Measurements from ENCODE around the gene KSR2. TPM values are rescaled to one million over a fixed set of nuclear protein-coding genes. Genes with fewer than 3 reads are reported as not detected.

Gene KSR2
- total RNA-seq, 1 donor from 2014 or later, result not detected

- DNase-seq (ENCODE audit: missing footprints) (no peak), ATAC-seq (no peak)
- intact Hi-C loops (cut with DNase I), result no loop called here
Observed at GRCh38 chr12:117481470-117481869, 487.3 kb downstream of the KSR2 start.

- DNase-seq (ENCODE audit: missing footprints) (no peak), ATAC-seq (no peak)
- intact Hi-C loops (cut with DNase I), result no loop called here
Observed at GRCh38 chr12:117476341-117476740, 492.4 kb downstream of the KSR2 start.

DNA sequence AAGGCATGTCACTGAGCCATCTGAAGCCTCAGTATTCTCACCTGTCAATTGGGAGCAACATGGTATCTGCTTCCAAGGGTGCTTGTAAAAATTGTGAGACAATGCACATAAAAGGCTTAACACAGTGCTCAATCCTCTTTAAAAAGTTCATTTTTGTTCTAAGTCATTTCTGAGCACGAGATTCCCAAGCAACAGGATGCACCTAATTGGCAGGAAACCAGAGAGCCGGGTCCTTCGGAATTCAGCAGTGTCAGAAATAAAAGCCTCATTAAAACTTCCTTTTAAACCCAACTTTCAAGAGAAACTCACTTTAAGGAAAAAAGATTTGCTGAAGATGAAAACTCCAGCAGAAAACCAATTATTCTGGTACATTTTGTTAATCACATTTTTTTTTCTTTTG is 494.9 kb downstream of the KSR2 start:
- no peak for ATAC-seq
- intact Hi-C loops (cut with DNase I), result no loop called here
- no peak for DNase-seq (ENCODE audit: missing footprints)

DNA sequence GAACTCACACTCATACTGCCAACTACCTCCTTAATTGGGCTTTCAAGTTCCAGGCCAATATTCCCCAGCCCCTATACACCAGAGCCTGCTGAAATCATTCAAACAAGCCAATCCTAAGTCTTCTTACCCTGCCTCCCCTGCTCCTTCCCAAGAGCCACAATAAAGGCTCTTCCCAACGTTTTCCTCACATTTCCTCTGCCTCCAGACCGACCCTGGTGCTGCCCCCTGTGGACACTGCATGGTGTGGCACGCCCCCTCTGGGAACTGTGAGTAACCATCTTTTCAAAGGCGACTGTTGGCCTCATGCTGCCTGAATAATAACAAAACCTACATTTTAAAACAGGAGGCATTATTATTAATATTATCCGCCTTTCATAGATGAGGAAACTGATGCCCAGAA is 495.8 kb downstream of the KSR2 start:
- intact Hi-C loops (cut with DNase I), result no loop called here
- DNase-seq (ENCODE audit: missing footprints), result no peak
- ATAC-seq, result no peak

GRCh38 chr12:117470804-117471203 is 498.0 kb downstream of the KSR2 start:
- no peak for DNase-seq (ENCODE audit: missing footprints)
- intact Hi-C loops (cut with DNase I), result no loop called here
- ATAC-seq, result no peak

DNA sequence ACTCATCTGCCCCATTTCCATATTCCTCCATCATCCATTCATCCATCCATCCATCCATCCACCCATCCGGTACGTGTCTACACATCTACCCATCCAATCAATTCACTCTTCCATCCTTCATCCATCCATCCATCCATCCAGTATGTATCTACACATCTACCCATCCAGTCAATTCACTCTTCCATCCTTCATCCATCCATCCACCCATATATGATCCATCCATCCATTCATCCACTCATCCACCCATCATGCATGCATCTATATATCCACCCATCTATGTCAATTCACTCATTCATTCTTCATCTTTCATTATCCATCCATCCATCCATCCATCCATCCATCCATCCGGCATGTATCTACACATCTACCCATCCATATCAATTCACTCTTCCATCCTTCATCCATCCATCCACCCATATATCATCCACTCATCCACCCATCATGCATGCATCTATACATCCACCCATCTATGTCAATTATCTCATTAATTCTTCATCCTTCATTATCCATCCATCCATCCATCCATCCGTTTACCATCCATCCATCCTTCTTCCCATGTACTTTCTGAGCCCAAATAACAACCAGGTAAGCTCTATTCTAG is 498.8 kb downstream of the KSR2 start:
- ATAC-seq (no peak), DNase-seq (ENCODE audit: missing footprints) (no peak)
- intact Hi-C loops (cut with DNase I), result no loop called here

DNA sequence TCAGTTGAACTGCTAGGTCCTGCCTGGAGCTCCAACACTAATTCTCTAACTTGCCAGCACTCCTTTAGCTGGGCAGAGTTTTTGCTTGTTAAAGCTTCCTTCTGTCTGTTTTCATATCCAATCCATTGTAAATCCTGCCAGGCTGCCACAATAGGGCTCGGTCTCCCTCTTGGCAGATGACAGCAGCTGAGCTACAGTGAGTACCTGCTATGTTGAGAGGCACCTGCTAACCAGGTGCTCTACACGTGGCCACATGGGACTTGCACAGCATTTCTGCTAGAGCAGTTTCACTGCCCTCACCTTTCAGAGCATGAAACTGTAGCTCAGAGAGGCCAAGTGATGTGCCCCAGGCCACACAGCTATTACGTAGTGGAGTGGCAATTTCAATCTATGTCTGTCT is 500.8 kb downstream of the KSR2 start:
- ATAC-seq, result no peak

GRCh38 chr12:117467588-117467987 is 501.2 kb downstream of the KSR2 start:
- intact Hi-C loops (cut with DNase I), result no loop called here
- DNase-seq (ENCODE audit: missing footprints), result no peak

More for the DNA sequence above, 500.8 kb downstream of the KSR2 start:
- intact Hi-C loops (cut with DNase I), result no loop called here
- no peak for DNase-seq (ENCODE audit: missing footprints)

GRCh38 chr12:117466677-117467362 is 502.0 kb downstream of the KSR2 start:
- no peak for ATAC-seq
- DNase-seq (ENCODE audit: missing footprints), result no peak
- intact Hi-C loops (cut with DNase I), result no loop called here

More at GRCh38 chr12:117467588-117467987, 501.2 kb downstream of the KSR2 start:
- no peak for ATAC-seq

DNA sequence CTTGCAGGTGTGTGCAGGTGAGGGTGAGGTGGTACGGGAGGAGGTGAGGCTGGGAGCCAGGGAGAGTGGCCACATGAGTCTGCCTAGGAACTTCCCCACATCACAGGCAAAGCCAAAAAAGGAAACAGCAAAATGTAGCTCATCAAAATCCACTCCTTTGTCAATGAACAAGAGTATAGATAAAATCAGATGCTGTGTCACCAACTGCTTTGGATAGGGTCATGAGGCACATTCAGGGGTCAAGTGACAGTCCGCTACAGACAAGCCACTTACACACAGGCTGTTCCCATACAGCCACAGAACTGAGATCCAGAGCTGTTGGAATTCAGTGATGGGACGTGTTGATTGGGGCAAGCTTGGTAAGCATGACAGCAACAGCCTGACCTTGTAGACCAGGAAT is 507.1 kb downstream of the KSR2 start:
- ATAC-seq (no peak), DNase-seq (ENCODE audit: missing footprints) (no peak)
- intact Hi-C loops (cut with DNase I), result no loop called here

DNA sequence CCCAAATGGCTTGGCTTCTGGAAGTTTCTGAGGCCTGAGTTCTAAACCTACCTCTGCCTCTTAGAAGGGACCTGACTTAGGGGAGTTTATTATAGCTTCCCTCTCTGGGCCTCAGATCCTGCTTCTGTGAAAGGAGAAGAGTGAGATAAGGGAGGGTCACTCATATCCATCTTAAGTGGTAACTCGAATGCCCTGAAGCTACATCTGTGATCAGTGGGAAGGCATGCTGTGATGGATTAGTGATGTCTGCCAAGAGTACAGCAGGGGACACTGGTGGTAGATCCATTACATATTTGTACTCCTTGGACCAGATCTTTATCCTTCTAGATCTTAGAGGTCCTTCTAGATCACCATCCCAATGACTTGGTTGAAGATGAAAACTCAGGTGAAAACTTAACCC is 509.6 kb downstream of the KSR2 start:
- ATAC-seq (no peak), DNase-seq (ENCODE audit: missing footprints) (no peak)
- intact Hi-C loops (cut with DNase I), result no loop called here

GRCh38 chr12:117457189-117457588 is 511.6 kb downstream of the KSR2 start:
- DNase-seq (ENCODE audit: missing footprints) (no peak), ATAC-seq (no peak)
- intact Hi-C loops (cut with DNase I), result no loop called here

DNA sequence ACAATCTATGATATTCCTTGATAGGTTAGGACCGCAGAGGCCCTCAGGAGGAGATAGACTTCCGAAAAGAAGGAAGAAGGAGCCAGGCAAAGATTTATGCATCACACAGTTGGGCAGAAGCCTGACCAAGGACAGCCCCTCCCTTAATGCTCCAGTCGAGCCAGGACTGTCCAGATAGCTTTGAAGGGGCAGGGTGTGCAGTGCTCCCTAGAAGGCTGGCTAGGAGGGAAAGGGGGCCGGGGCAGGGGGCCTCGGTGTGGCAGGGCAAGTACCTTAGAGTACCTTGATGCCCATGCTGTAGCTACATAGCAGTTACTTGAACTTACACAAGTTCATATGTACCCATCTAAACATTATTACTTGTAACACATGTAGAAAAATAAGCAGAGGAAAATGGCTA is 512.7 kb downstream of the KSR2 start:
- DNase-seq (ENCODE audit: missing footprints) (no peak), ATAC-seq (no peak)
- intact Hi-C loops (cut with DNase I), result no loop called here

GRCh38 chr12:117453961-117454360 is 514.8 kb downstream of the KSR2 start:
- no peak for ATAC-seq
- intact Hi-C loops (cut with DNase I), result no loop called here
- DNase-seq (ENCODE audit: missing footprints), result no peak

GRCh38 chr12:117452112-117452511 is 516.7 kb downstream of the KSR2 start:
- intact Hi-C loops (cut with DNase I), result no loop called here
- DNase-seq (ENCODE audit: missing footprints) (no peak), ATAC-seq (no peak)

- ATAC-seq, result no peak
- no peak for DNase-seq (ENCODE audit: missing footprints)
- intact Hi-C loops (cut with DNase I), result no loop called here
Observed at GRCh38 chr12:117450209-117450608, 518.6 kb downstream of the KSR2 start.

DNA sequence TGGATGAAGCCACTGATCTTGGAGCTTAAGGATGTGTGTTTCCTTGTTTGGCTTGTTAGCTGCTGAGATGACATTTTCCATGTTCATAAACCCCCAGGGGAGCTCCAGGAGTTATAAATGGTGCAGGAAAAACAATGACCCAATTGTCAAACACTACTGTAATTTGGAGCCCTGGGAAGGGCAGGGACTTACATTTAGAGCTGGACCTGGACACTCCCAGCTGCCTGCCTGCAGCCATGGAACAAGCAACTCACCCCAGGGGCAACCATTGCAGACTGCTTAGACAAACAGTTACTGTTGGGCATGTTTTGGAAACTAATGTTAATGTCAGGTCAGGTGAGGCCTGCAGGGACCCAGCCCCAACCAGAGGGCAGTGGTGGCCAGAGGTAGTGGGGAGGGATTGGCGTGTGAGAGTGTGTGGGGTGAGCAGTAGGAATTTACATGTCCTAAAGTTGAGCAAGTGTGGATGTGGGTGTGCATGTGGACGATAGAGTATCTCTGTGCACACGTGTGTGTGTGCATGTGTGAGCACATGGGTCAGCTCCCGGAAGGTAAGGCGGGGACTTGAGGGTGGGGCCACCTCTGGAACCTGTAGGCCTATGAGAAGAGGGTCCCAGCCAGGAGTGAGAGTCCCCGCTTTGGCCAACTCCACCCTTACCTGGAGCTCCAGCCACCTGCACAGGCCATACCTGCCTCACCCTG is 521.0 kb downstream of the KSR2 start:
- intact Hi-C loops (cut with DNase I), result no loop called here

DNA sequence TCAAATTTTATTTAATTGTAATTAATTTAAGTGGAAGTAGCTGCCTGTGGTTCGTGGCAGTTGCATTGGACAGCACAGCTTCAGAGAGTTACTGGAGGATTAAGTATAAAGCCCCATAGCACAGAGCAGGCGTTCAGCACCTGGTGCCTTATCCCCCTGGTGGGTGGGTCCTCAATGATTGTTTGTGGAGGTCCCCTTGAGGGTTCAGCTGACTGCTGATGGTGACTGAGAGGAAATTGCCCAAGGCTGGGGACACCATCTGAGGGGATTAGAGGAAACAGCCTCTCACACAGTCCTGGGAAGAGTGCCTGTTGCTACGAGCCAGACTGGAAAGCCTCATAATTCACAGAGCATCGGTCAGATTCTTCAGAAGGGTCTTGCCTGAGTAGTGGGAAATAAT is 524.0 kb downstream of the KSR2 start:
- no peak for DNase-seq (ENCODE audit: missing footprints)
- no peak for ATAC-seq
- intact Hi-C loops (cut with DNase I), result loop anchor here (5.0 kb wide), 1 partner anchor 58 kb away; no protein-coding TSS in a partner anchor

More for the DNA sequence above, 521.0 kb downstream of the KSR2 start:
- ATAC-seq (no peak), DNase-seq (ENCODE audit: missing footprints) (no peak)

GRCh38 chr12:117441751-117442150 is 527.0 kb downstream of the KSR2 start:
- ATAC-seq (peak; percentile 55), DNase-seq (ENCODE audit: missing footprints) (no peak)
- intact Hi-C loops (cut with DNase I), result loop anchor here (5.0 kb wide), 1 partner anchor 61 kb away; no protein-coding TSS in a partner anchor

DNA sequence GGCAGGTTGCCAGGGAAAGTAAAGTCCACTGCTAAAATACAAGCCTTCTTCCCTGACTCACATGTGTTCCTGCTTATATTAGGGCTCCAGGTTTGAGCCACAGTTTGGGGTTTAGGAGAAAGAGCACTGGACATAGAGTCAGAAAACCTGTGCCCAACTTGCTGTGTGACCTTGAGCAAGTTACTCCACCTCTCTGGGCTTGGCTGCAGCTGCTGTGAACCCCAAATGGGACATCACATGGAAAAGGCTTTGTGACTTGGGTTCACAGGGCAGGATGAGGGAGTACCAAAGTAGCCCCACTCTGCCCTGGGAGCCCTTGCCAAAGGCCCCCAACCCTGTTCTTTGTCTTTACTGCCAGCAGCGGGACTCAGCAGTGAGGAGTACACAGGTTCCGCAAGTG is 528.4 kb downstream of the KSR2 start:
- DNase-seq (ENCODE audit: missing footprints), result no peak
- intact Hi-C loops (cut with DNase I), result loop anchor here (5.0 kb wide), 1 partner anchor 62 kb away; no protein-coding TSS in a partner anchor
- no peak for ATAC-seq

Measured in Right ventricle myocardium inferior (tissue), 1 donor.